ENCODE measurements around the gene ATXN7L1. TPM values are rescaled to one million over a fixed set of nuclear protein-coding genes. Genes with fewer than 3 reads are reported as not detected.

ATXN7L1 gene
- polyA plus RNA-seq, 4 donors, result 9.7 to 50.8 (median 26.7) TPM

DNA sequence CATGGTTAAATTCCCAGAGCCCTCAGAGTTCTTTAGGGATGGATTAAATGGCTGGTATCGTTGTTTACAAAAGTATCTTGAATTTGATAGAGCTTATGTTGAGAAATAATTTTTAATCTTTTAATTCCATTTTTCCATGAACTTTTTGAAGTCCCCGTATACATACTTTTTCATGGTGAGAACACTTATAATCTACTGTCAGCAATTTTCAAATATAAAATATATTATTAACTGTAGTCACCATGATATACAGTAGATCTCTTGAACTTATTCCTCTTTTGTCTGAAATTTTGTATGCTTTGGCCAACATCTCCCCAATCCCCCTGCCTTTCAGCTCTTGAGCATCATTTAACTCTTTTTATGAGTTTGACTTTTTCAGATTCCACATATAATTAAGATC, 304.5 kb downstream of the ATXN7L1 start:
- Histone ChIP-seq H3K4me3 (ENCODE audit: low read depth in 1 of 3, low read length in 3 of 3) (no peak overlapping the region), H3K36me3 (ENCODE audit: control insufficient read depth in 3 of 3, insufficient read depth in 2 of 3, low read depth in 1 of 3, low read length in 3 of 3) (peaks cover 3 to 10% (median 4%) of the 10 kb centered on the region in 3 donors), H3K27me3 (ENCODE audit: control insufficient read depth in 3 of 3, insufficient read depth in 3 of 3, low read length in 3 of 3) (no peaks in the 10 kb centered on the region), H3K4me1 (ENCODE audit: control insufficient read depth in 3 of 3, insufficient read depth in 2 of 3, low read depth in 1 of 3, low read length in 2 of 3) (no peaks in the 10 kb centered on the region), H3K27ac (ENCODE audit: low read depth in 1 of 3, low read length in 2 of 3) (no peak overlapping the region), H3K9me3 (ENCODE audit: control insufficient read depth in 2 of 2, insufficient read depth in 1 of 2, low read depth in 1 of 2, low read length in 1 of 2) (peaks cover 0 to 5% of the 10 kb centered on the region in 2 donors)
- DNase-seq (no peak), FAIRE-seq (no peak)
- WGBS, 3 donors, result 93 to 98% (median 97%) methylated on average over 2 of the region's 2 CpGs

DNA sequence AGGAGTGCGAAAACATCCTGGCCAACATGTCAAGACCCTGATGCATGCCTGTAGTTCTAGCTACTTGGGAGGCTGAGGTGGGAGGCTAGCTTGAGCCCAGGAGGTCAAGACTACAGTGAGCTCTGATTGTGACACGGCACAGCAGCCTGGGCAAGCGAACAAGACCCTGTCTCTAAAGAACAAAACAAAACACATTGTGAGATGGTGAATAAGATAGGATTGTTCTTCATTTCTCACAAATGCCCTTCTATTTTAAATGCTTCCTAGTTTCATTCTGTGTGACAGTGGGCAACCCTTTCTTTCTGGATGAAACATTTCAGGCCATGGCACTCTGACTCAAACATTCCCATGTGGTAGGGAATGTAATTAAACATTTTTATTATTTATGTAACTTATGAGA, 308.6 kb downstream of the ATXN7L1 start:
- H3K4me1 ChIP-seq (ENCODE audit: control insufficient read depth in 3 of 3, insufficient read depth in 2 of 3, low read depth in 1 of 3, low read length in 2 of 3), result no peaks in the 10 kb centered on the region
- no peaks in the 10 kb centered on the region for H3K27me3 ChIP-seq (ENCODE audit: control insufficient read depth in 3 of 3, insufficient read depth in 3 of 3, low read length in 3 of 3)
- H3K36me3 ChIP-seq (ENCODE audit: control insufficient read depth in 3 of 3, insufficient read depth in 2 of 3, low read depth in 1 of 3, low read length in 3 of 3), result peaks cover 3 to 32% (median 16%) of the 10 kb centered on the region in 3 donors
- no peak overlapping the region for H3K4me3 ChIP-seq (ENCODE audit: low read depth in 1 of 3, low read length in 3 of 3)
- FAIRE-seq (no peak), DNase-seq (no peak)
- 96 to 100% (median 97%) methylated on average over 3 of the region's 3 CpGs for WGBS, 3 donors
- H3K9me3 ChIP-seq (ENCODE audit: control insufficient read depth in 2 of 2, insufficient read depth in 1 of 2, low read depth in 1 of 2, low read length in 1 of 2), result no peaks in the 10 kb centered on the region
- H3K27ac ChIP-seq (ENCODE audit: low read depth in 1 of 3, low read length in 2 of 3), result no peak overlapping the region

DNA sequence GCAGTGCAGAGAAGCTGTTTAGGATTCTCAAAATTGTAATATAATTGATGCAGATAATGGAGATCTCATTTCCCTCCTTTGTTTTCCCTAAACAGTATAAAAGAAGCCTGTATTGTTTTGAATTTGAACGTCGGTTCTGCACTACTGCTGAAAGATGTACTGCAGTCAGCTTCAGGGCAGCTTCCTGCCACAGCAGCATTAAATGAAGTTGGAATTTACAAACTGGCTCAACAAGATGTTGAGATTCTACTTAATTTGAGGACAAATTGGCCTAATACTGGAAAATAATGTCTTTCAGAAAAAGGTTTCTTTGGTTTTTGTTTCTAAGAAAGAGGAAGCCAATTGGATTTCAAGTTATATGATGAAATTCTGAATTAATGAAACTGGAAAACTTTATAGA, 309.4 kb downstream of the ATXN7L1 start:
- H3K4me1 ChIP-seq (ENCODE audit: control insufficient read depth in 3 of 3, insufficient read depth in 2 of 3, low read depth in 1 of 3, low read length in 2 of 3), result no peaks in the 10 kb centered on the region
- no peaks in the 10 kb centered on the region for H3K9me3 ChIP-seq (ENCODE audit: control insufficient read depth in 2 of 2, insufficient read depth in 1 of 2, low read depth in 1 of 2, low read length in 1 of 2)
- 64 to 91% (median 88%) methylated on average over 2 of the region's 2 CpGs for WGBS, 3 donors
- no peak for FAIRE-seq
- DNase-seq, result no peak
- peaks cover 3 to 39% (median 19%) of the 10 kb centered on the region in 3 donors for H3K36me3 ChIP-seq (ENCODE audit: control insufficient read depth in 3 of 3, insufficient read depth in 2 of 3, low read depth in 1 of 3, low read length in 3 of 3)
- no peak overlapping the region for H3K27ac ChIP-seq (ENCODE audit: low read depth in 1 of 3, low read length in 2 of 3)
- H3K27me3 ChIP-seq (ENCODE audit: control insufficient read depth in 3 of 3, insufficient read depth in 3 of 3, low read length in 3 of 3), result no peaks in the 10 kb centered on the region
- H3K4me3 ChIP-seq (ENCODE audit: low read depth in 1 of 3, low read length in 3 of 3), result no peak overlapping the region

DNA sequence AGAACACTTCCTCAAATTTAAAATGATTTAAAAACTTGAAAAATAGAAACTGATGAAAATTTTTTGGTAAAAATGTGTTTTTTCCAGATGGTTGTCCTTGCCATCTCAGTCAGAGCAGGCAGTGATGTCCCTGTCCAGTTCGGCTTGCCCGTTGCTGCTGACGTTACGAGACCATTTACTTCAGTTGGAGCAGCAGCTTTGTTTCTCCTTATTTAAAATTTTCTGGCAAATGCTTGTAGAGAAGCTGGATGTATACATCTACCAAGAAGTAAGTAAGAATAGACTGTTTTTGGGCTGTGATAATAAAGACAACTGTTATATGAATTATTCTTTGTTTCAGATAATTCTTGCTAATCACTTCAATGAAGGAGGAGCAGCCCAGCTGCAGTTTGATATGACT, 311.2 kb downstream of the ATXN7L1 start:
- H3K9me3 ChIP-seq (ENCODE audit: control insufficient read depth in 2 of 2, insufficient read depth in 1 of 2, low read depth in 1 of 2, low read length in 1 of 2), result no peaks in the 10 kb centered on the region
- peaks cover 6 to 49% (median 22%) of the 10 kb centered on the region in 3 donors for H3K36me3 ChIP-seq (ENCODE audit: control insufficient read depth in 3 of 3, insufficient read depth in 2 of 3, low read depth in 1 of 3, low read length in 3 of 3)
- H3K27me3 ChIP-seq (ENCODE audit: control insufficient read depth in 3 of 3, insufficient read depth in 3 of 3, low read length in 3 of 3), result no peaks in the 10 kb centered on the region
- WGBS, 3 donors, result 97 to 98% (median 98%) methylated on average over 4 of the region's 4 CpGs
- no peak overlapping the region for H3K27ac ChIP-seq (ENCODE audit: low read depth in 1 of 3, low read length in 2 of 3)
- no peak overlapping the region for H3K4me3 ChIP-seq (ENCODE audit: low read depth in 1 of 3, low read length in 3 of 3)
- FAIRE-seq, result no peak
- DNase-seq, result no peak
- H3K4me1 ChIP-seq (ENCODE audit: control insufficient read depth in 3 of 3, insufficient read depth in 2 of 3, low read depth in 1 of 3, low read length in 2 of 3), result no peaks in the 10 kb centered on the region

DNA sequence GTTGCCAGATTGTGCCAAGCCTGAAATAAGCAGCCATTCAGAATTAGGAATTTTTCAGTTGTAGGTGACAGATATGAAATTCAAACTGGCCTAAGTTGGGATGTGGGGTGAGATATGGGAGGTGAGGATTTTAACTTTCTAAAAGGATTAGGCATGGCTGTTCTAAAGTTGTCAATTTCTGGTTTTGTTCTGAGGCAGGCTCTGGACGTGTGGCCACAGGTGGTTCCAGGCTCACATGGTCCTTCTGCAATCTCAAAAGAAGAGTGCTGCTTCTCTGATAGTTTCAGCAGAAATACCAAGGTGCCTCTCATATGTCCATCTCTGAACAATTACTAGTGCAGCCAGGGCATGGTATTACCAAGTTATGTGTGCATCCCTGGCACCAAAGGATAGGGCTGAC, 316.5 kb downstream of the ATXN7L1 start:
- H3K4me3 ChIP-seq (ENCODE audit: low read depth in 1 of 3, low read length in 3 of 3), result no peak overlapping the region
- FAIRE-seq, result no peak
- no peak for DNase-seq
- H3K27ac ChIP-seq (ENCODE audit: low read depth in 1 of 3, low read length in 2 of 3), result no peak overlapping the region
- 82 to 95% (median 85%) methylated on average over 1 of the region's 1 CpG for WGBS, 3 donors
- no peaks in the 10 kb centered on the region for H3K27me3 ChIP-seq (ENCODE audit: control insufficient read depth in 3 of 3, insufficient read depth in 3 of 3, low read length in 3 of 3)
- no peaks in the 10 kb centered on the region for H3K4me1 ChIP-seq (ENCODE audit: control insufficient read depth in 3 of 3, insufficient read depth in 2 of 3, low read depth in 1 of 3, low read length in 2 of 3)
- H3K36me3 ChIP-seq (ENCODE audit: control insufficient read depth in 3 of 3, insufficient read depth in 2 of 3, low read depth in 1 of 3, low read length in 3 of 3), result peaks cover 3 to 49% (median 17%) of the 10 kb centered on the region in 3 donors
- no peaks in the 10 kb centered on the region for H3K9me3 ChIP-seq (ENCODE audit: control insufficient read depth in 2 of 2, insufficient read depth in 1 of 2, low read depth in 1 of 2, low read length in 1 of 2)

Other genes with a start within 250 kb of the ATXN7L1 start
- 10 to 100 TPM in 1 of 4 donors, 1 to 10 TPM in 3; 4.1 to 24.1 (median 5.4) TPM for gene CDHR3, start 86.7 kb upstream of the ATXN7L1 start, polyA plus RNA-seq
- 100 to 1,000 TPM in 1 of 4 donors, 10 to 100 TPM in 3; 21.0 to 104 (median 65.1) TPM for gene SYPL1, start 235.7 kb upstream of the ATXN7L1 start, polyA plus RNA-seq